B cell (primary cell): ENCODE measurements around the gene CPA2. TPM values are rescaled to one million over a fixed set of nuclear protein-coding genes. Genes with fewer than 3 reads are reported as not detected.
"Not testable (repeated sequence)": the region's sequence is repeated elsewhere in the genome, so short reads cannot be mapped to it uniquely, and the experiment has no call there.

Experiments
- ATAC-seq: fragments of 200-7000 bp; cut with Tn5 transposase; one replicate; pipeline ENCODE4 v1.10.0; 2021; ENCODE audit warnings: low read depth, mild to moderate bottlenecking, moderate number of reproducible peaks, moderate library complexity
- CTCF ChIA-PET: fragments of 350-600 bp; sonication (Branson Sonifier 250); formaldehyde crosslinking; loops from one replicate; lab custom pipeline; 2021; ENCODE audit warnings: antibody characterized with exemption, inconsistent platforms; lab: Charles Lee
- POLR2A ChIA-PET: fragments of 350-600 bp; sonication (Branson Sonifier 250); formaldehyde crosslinking; loops from one replicate; lab custom pipeline; 2021; ENCODE audit warnings: antibody characterized with exemption; lab: Charles Lee
- DNase-seq: peaks from one replicate; pipeline ENCODE4 v3.0.0; 2013
- H2AFZ ChIP-seq: 2 replicates; pipeline ENCODE4 v1.6.1; 2012; ENCODE audit warnings: mild to moderate bottlenecking, low read depth, low read length; ENCODE audit not compliant: insufficient read depth, poor library complexity, severe bottlenecking
- H3K27ac ChIP-seq, 2 donors: 1 replicate in 1 of 2; 2 replicates in 1 of 2; pipeline ENCODE4 v1.5.1; 2012 to 2013; ENCODE audit warnings: low read length in 2 of 2, mild to moderate bottlenecking in 2 of 2, moderate library complexity in 1 of 2
- H3K27me3 ChIP-seq, 4 experiments: fragments of 200-600 bp in 1 of 4; sonication (generic) in 1 of 4; replicated peaks in 1 of 4; 1 replicate in 2 of 4; 2 replicates in 2 of 4; pipeline versions ENCODE4 v1.6.1 to v1.7.0; 2013 to 2016; ENCODE audit warnings: low read length in 3 of 4, mild to moderate bottlenecking in 2 of 4, mixed read lengths in 1 of 4, moderate library complexity in 1 of 4; ENCODE audit not compliant: insufficient read depth in 4 of 4, control insufficient read depth in 3 of 4; ENCODE audit errors: control extremely low read depth in 1 of 4
- H3K36me3 ChIP-seq, 2 experiments: replicated peaks in 1 of 2; 1 replicate in 1 of 2; 2 replicates in 1 of 2; pipeline versions ENCODE4 v1.6.1 to v1.7.1; 2013; ENCODE audit warnings: low read length in 1 of 2; ENCODE audit not compliant: insufficient read depth in 2 of 2, control insufficient read depth in 1 of 2; ENCODE audit errors: control extremely low read depth in 1 of 2, extremely low read depth in 1 of 2
- H3K4me1 ChIP-seq, 2 donors: fragments of 200-600 bp in 1 of 2; sonication (generic) in 1 of 2; 1 replicate in 1 of 2; 2 replicates in 1 of 2; pipeline versions ENCODE4 v1.5.1 to v1.6.1; 2013 to 2017; ENCODE audit warnings: low read length in 2 of 2; ENCODE audit not compliant: control insufficient read depth in 2 of 2, insufficient read depth in 2 of 2
- H3K4me2 ChIP-seq: replicated peaks from 2 replicates; pipeline ENCODE3; 2012; ENCODE audit warnings: mild to moderate bottlenecking, low read depth, low read length; ENCODE audit not compliant: poor library complexity, severe bottlenecking
- H3K4me3 ChIP-seq, 5 experiments: fragments of 200-600 bp in 1 of 5; sonication (generic) in 1 of 5; 1 replicate in 3 of 5; 2 replicates in 2 of 5; pipeline versions ENCODE4 v1.5.1 to v1.7.0; 2011 to 2016; ENCODE audit warnings: low read length in 4 of 5, mild to moderate bottlenecking in 4 of 5, low read depth in 2 of 5, control low read depth in 1 of 5, moderate library complexity in 1 of 5; ENCODE audit not compliant: insufficient read depth in 1 of 5; ENCODE audit errors: control extremely low read depth in 1 of 5, extremely low read depth in 1 of 5
- H3K79me2 ChIP-seq: fragments of 200-600 bp; sonication (generic); one replicate; pipeline ENCODE4 v1.6.0; 2016; ENCODE audit warnings: low read length; ENCODE audit not compliant: control insufficient read depth, insufficient read depth
- H3K9ac ChIP-seq: fragments of 200-600 bp; sonication (generic); 2 replicates; pipeline ENCODE4 v1.6.1; 2017; ENCODE audit warnings: mild to moderate bottlenecking, low read length, moderate library complexity
- H3K9me3 ChIP-seq, 3 donors: one replicate each; pipeline versions ENCODE4 v1.6.1 to v1.7.1; 2013; ENCODE audit warnings: low read length in 2 of 3; ENCODE audit not compliant: control insufficient read depth in 2 of 3, insufficient read depth in 1 of 3; ENCODE audit errors: control extremely low read depth in 1 of 3
- H4K20me1 ChIP-seq: 2 replicates; pipeline ENCODE4 v1.6.0; 2012; ENCODE audit warnings: mild to moderate bottlenecking, low read length; ENCODE audit not compliant: insufficient read depth, control insufficient read depth, poor library complexity, severe bottlenecking
- H3K27ac Mint-ChIP-seq: one replicate; pipeline ENCODE4 v1.8.0; 2021; ENCODE audit warnings: mixed read lengths
- H3K27me3 Mint-ChIP-seq: one replicate; pipeline ENCODE4 v1.8.0; 2021; ENCODE audit warnings: mixed read lengths
- H3K4me1 Mint-ChIP-seq: one replicate; pipeline ENCODE4 v1.8.0; 2021; ENCODE audit warnings: mixed read lengths
- H3K4me3 Mint-ChIP-seq: one replicate; pipeline ENCODE4 v1.8.0; 2021; ENCODE audit warnings: mixed read lengths
- H3K9me3 Mint-ChIP-seq: one replicate; pipeline ENCODE4 v1.8.0; 2022; ENCODE audit warnings: mixed read lengths; ENCODE audit not compliant: insufficient read depth
- EZH2 ChIP-seq: IDR thresholded peaks from 2 replicates; pipeline ENCODE4 v1.6.1; 2012; ENCODE audit warnings: borderline replicate concordance, low read depth, mild to moderate bottlenecking, moderate library complexity, low read length; ENCODE audit not compliant: insufficient read depth, poor library complexity, severe bottlenecking
- WGBS: methylation state at CpG from one replicate; pipeline ENCODE4 v1.1.5; 2013; ENCODE audit warnings: missing lambda C conversion rate; ENCODE audit not compliant: insufficient coverage; 5-methylcytosine and 5-hydroxymethylcytosine counted together
- intact Hi-C: fragments of 100-400 bp; cut with micrococcal nuclease; formaldehyde crosslinking; loops from one replicate; pipeline ENCODE4 v1.10.0; 2022
- polyA plus RNA-seq: library from polyadenylated mRNA; depleted of rRNA; stranded (reverse); fragments of >200 nt; gene quantifications from 2 replicates; pipeline ENCODE4 v1.2.3, GENCODE V29; 2012
- total RNA-seq, 2 donors: library from RNA; stranded (reverse); fragments of 120-200 nt in 1 of 2; gene quantifications; 1 replicate in 1 of 2; 2 replicates in 1 of 2; pipeline versions ENCODE4 v1.2.3 to v1.2.4, GENCODE V29; 2013 to 2022
- TF ChIP-seq, protein P1 (sequence below): fragments of 200-600 bp; IDR thresholded peaks from one replicate; pipeline ENCODE4 v1.8.0; 2022; ENCODE audit warnings: antibody characterized with exemption, mild to moderate bottlenecking

Gene CPA2
- total and polyA plus RNA-seq, 2 donors (not counting 1 experiment from before 2014, with no cell fraction given) = not detected

DNA sequence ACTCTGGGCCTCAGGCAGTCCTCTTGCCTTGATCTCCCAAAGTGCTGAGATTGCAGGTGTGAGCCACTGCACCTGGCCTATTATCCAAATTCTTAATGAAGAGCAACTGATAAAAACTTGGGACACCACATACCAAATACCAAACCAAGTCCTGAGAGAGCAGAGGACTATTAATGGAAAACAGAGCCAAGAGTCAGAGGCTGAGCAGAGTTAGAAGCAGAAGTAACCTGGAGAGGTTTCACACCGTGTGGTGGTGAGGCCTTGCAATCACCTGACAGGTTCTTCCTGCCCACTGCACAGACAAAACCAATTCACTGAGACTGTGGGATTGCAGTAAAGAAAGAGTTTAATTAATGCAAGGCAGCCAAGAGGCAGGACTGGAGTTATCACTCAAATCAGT is 43.0 kb upstream of the CPA2 start:
- ChIA-PET POLR2A (no interaction called here), CTCF (no interaction called here)
- peaks cover 2% of the 10 kb centered on the region for H3K4me1 Mint-ChIP-seq
- H4K20me1 ChIP-seq = no peaks in the 10 kb centered on the region
- DNase-seq (no peak), ATAC-seq (no peak)
- TF ChIP-seq, protein P1, sequence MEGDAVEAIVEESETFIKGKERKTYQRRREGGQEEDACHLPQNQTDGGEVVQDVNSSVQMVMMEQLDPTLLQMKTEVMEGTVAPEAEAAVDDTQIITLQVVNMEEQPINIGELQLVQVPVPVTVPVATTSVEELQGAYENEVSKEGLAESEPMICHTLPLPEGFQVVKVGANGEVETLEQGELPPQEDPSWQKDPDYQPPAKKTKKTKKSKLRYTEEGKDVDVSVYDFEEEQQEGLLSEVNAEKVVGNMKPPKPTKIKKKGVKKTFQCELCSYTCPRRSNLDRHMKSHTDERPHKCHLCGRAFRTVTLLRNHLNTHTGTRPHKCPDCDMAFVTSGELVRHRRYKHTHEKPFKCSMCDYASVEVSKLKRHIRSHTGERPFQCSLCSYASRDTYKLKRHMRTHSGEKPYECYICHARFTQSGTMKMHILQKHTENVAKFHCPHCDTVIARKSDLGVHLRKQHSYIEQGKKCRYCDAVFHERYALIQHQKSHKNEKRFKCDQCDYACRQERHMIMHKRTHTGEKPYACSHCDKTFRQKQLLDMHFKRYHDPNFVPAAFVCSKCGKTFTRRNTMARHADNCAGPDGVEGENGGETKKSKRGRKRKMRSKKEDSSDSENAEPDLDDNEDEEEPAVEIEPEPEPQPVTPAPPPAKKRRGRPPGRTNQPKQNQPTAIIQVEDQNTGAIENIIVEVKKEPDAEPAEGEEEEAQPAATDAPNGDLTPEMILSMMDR = no peak
- TF ChIP-seq EZH2 = no peak
- intact Hi-C loops = no loop called here
- H3K27ac Mint-ChIP-seq = no peak overlapping the region
- H2AFZ ChIP-seq = peak overlapping the region; percentile 14
- no peak overlapping the region for H3K4me3 ChIP-seq
- no peaks in the 10 kb centered on the region for H3K27me3 ChIP-seq
- no peaks in the 10 kb centered on the region for H3K9me3 ChIP-seq
- no CpG with 5 or more reads among the region's 1 CpG for WGBS
- H3K27me3 Mint-ChIP-seq = no peaks in the 10 kb centered on the region
- H3K4me3 Mint-ChIP-seq = no peak overlapping the region
- H3K36me3 ChIP-seq = no peaks in the 10 kb centered on the region
- H3K9ac ChIP-seq = no peak overlapping the region
- H3K27ac ChIP-seq = no peak overlapping the region
- no peaks in the 10 kb centered on the region for H3K4me1 ChIP-seq
- no peaks in the 10 kb centered on the region for H3K79me2 ChIP-seq
- H3K9me3 Mint-ChIP-seq = no peaks in the 10 kb centered on the region
- H3K4me2 ChIP-seq = no peak overlapping the region

DNA sequence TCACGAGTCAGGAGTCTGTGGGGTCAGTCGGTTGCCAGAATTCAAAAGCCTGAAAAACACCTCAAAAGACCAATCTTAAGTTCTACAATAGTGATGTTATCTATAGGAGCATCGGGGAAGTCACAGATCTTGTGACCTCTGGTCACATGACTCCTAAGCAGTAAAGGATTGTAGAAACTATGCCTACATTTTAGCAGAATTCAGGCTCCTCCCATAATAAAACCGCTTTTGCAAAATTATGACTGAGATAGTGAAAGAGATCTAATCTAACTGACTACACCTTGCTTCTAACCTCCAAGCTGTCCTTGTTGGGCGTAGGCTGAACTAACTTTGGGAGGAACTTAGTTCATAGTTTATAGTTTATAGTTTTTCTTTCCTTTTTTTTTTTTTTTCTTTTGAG is 42.5 kb upstream of the CPA2 start:
- Histone ChIP-seq H3K79me2 (no peaks in the 10 kb centered on the region), H3K9me3 (no peaks in the 10 kb centered on the region), H3K4me1 (no peaks in the 10 kb centered on the region), H3K27me3 (no peaks in the 10 kb centered on the region), H3K36me3 (no peaks in the 10 kb centered on the region), H3K27ac (no peak overlapping the region), H3K4me3 (no peak overlapping the region), H2AFZ (no peak overlapping the region), H4K20me1 (no peaks in the 10 kb centered on the region), H3K9ac (no peak overlapping the region), H3K4me2 (no peak overlapping the region)
- Mint-ChIP-seq H3K9me3 (no peaks in the 10 kb centered on the region), H3K27ac (no peak overlapping the region), H3K27me3 (no peaks in the 10 kb centered on the region), H3K4me3 (no peak overlapping the region), H3K4me1 (peaks cover 2% of the 10 kb centered on the region)
- intact Hi-C loops = no loop called here
- no CpG with 5 or more reads among the region's 5 CpGs for WGBS
- TF ChIP-seq, protein P1 = no peak
- no peak for TF ChIP-seq EZH2
- DNase-seq = no peak
- ChIA-PET POLR2A (no interaction called here), CTCF (no interaction called here)
- ATAC-seq = no peak

DNA sequence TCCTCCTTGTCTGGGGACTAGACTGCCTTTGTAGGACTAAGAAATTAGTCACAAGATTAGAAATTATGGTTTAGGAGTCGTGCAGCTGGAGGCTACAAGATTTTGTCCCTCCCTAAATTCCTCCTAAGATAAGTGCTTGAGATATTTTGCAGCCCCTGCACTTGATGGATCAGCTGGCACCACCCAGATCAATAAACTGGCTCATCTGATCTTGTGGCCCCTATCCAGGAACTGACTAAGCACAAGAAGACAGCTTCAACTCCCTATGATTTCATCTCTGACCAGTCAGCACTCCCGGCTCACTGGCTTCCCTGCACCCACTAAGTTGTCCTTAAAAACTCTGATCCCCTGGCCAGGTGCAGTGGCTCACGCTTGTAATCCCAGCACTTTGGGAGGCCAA is 41.7 kb upstream of the CPA2 start:
- POLR2A ChIA-PET, H3K27me3 ChIP-seq, H3K4me1 Mint-ChIP-seq, H3K4me1 ChIP-seq, DNase-seq, H2AFZ ChIP-seq, H3K4me2 ChIP-seq, H3K36me3 ChIP-seq, H3K9me3 Mint-ChIP-seq, H3K27ac Mint-ChIP-seq, CTCF ChIA-PET, ATAC-seq, H3K4me3 Mint-ChIP-seq, intact Hi-C loops, H3K27me3 Mint-ChIP-seq, H3K4me3 ChIP-seq, H4K20me1 ChIP-seq, H3K79me2 ChIP-seq, H3K9me3 ChIP-seq, H3K27ac ChIP-seq, H3K9ac ChIP-seq: not testable (repeated sequence)
- WGBS = 93% methylated on average over 3 of the region's 3 CpGs
